GM18519 (cell line): ENCODE results near the gene CD40LG.

Source experiments
- ATAC-seq: cut with Tn5 transposase; IDR thresholded peaks from one replicate; pipeline ENCODE4 v1.9.1; 2021; ENCODE audit warnings: mild to moderate bottlenecking, moderate library complexity; ENCODE audit not compliant: unreplicated experiment, low FRiP score

Gene CD40LG

DNA sequence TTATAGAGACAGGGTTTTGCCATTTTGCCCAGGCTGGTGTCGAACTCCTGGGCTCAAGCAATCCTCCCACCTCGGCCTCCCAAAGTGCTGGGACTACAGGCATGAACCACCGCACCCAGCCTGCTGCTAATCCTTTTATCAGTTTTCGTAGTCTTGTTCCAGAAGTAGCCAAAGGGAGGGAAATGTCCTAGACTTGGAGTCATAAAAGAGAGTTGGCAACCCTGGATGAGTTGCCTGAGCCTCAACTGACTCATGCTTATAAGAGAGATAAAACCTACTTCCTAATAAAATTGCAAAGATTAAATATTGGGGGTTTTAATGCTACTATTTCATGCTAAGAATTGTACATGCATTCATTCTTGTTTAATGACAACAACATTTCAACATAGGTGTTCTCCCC, 44.3 kb downstream of the CD40LG start:
- no peak for ATAC-seq

DNA sequence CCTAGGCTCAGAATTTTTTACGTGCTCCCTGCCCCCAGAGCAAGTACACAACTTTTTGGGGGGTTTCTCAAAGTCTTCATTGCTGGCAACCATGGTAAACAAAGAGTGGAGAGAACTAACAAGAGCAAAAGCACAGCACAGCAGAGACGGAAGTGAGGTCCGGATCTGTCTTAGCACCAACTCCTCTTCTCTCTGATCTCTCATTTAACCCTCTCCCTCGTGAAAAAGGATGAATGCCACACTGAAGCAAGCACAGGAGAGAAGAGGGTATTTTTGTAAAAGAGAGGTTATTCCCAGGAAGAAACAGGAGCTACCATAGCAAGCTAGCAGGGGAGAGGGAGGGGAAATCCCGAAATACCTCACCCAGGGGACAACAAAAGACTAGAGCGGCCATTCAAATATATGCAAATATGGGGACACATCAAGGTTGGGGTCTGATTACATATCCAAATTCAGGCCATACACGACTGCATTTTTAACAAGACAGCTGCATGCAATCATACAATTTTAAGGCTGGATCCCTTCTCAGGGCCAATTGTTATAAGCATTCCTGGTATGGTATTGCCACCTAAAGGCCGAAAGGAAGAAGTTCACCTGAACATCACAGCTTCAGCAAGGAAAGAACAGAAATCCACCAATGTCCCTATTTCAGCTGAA, 46.6 kb downstream of the CD40LG start:
- ATAC-seq, result peak; percentile 63

- no peak for ATAC-seq
These were observed 49.2 kb downstream of the CD40LG start for GRCh38 chrX:136697156-136697555.

DNA sequence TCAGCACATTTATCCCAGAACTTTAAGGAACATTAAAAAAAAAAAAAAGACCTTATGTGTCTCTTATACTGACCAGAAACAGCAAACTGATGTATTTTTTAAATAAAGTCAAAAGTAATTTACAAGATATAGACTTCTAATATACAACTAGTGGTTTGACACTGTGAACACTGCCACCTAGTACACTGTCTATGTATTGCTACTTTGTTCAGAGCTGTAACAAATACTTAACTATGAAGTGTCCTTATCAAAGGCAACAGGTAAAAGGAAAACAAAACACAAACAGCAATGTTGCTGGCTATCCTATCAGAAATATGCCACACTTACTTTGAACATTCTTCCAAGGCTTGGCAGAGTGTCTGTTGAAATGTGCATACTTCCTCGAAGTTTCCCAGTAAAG, 60.4 kb downstream of the CD40LG start:
- no peak for ATAC-seq
